Astrocyte (in vitro differentiated cells and primary cell): ENCODE results near the gene WWP2.

Experiments
- EZH2 ChIP-seq: IDR thresholded peaks from 2 replicates; pipeline ENCODE4 v1.6.1; 2012; ENCODE audit warnings: mild to moderate bottlenecking, low read length, inconsistent platforms; ENCODE audit not compliant: insufficient read depth
- TF ChIP-seq, protein P1 (sequence below): IDR thresholded peaks from 2 replicates; pipeline ENCODE4 v1.5.1; 2011; ENCODE audit warnings: low read depth, mild to moderate bottlenecking, inconsistent platforms, low read length, moderate library complexity; ENCODE audit not compliant: insufficient read depth

GRCh38 chr16:69820926-69821541 is 58.9 kb downstream of the WWP2 start:
- TF ChIP-seq, protein P1, sequence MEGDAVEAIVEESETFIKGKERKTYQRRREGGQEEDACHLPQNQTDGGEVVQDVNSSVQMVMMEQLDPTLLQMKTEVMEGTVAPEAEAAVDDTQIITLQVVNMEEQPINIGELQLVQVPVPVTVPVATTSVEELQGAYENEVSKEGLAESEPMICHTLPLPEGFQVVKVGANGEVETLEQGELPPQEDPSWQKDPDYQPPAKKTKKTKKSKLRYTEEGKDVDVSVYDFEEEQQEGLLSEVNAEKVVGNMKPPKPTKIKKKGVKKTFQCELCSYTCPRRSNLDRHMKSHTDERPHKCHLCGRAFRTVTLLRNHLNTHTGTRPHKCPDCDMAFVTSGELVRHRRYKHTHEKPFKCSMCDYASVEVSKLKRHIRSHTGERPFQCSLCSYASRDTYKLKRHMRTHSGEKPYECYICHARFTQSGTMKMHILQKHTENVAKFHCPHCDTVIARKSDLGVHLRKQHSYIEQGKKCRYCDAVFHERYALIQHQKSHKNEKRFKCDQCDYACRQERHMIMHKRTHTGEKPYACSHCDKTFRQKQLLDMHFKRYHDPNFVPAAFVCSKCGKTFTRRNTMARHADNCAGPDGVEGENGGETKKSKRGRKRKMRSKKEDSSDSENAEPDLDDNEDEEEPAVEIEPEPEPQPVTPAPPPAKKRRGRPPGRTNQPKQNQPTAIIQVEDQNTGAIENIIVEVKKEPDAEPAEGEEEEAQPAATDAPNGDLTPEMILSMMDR, result no peak
- no peak for TF ChIP-seq EZH2
